Endometrial microvascular endothelial cells (primary cell): Measurements from ENCODE around the gene MYO3A. TPM values are rescaled to one million over a fixed set of nuclear protein-coding genes. Genes with fewer than 3 reads are reported as not detected.
"Not testable (repeated sequence)": the region's sequence is repeated elsewhere in the genome, so short reads cannot be mapped to it uniquely, and the experiment has no call there.

Experiments
- in situ Hi-C: cut with HindIII; loops from 2 replicates; pipeline ENCODE4 v1.10.0; 2017; ENCODE audit warnings: low sequenced_read_pairs, low pct_unique_long_range_greater_than_20kb; ENCODE audit errors: inconsistent ontology term
- total RNA-seq: library from RNA; depleted of rRNA; stranded (reverse); fragments of >200 nt; gene quantifications from one replicate; pipeline ENCODE4 v1.2.3, GENCODE V29; 2015; ENCODE audit errors: inconsistent ontology term

Gene MYO3A
- total RNA-seq, 1 donor from 2014 or later = not detected

DNA sequence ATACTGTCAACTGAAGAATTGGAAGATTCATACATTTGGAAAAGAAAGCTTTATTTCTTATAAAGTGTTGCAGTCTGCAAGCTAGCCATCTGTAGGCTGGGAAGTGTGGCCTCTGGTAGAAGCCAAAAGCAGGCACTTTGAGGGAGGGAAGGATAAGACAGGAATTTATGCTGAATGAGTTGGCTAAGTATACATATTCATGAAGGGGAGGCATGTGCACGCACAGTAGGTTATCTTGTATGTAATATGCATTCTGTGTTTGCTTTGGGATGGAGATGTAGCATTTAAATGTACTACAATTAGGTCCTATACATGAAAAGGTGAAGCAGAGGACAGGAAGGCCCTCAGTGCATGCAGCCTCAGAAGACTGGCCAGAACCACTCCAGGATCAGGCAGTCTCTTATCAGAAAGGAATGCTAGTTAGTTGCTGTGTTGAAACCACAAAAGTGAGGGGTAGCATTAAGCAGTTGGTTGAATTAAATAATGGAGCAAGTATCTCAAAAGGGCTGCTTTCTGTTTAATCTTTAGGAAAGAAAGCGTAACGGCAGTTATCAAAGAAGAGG lies 40.9 kb downstream of the MYO3A start:
- in situ Hi-C loops = no loop called here

GRCh38 chr10:25978771-25979170 lies 44.7 kb downstream of the MYO3A start:
- in situ Hi-C loops = no loop called here

DNA sequence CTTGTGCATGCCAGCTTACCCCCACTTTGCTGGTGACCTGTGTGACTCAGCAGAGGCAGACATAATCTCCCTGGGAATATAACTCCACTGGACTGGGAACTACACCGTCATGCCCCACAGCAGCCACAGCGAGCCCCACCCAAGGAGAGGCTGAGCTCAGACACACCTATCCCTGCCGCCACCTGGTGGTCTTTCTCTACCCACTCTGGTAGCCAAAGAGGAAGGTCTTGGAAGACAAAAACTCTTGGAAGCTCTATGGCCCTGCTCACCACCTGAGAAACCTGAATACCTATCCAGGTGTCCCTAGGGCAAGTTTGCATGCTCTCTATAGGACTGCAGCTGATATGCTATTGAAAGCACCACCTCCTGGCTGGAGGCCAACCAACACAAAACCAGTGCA lies 48.1 kb downstream of the MYO3A start:
- in situ Hi-C loops = no loop called here

GRCh38 chr10:25988583-25988982 lies 54.6 kb downstream of the MYO3A start:
- in situ Hi-C loops = no loop called here

GRCh38 chr10:25989951-25990350 lies 55.9 kb downstream of the MYO3A start:
- in situ Hi-C loops = no loop called here

DNA sequence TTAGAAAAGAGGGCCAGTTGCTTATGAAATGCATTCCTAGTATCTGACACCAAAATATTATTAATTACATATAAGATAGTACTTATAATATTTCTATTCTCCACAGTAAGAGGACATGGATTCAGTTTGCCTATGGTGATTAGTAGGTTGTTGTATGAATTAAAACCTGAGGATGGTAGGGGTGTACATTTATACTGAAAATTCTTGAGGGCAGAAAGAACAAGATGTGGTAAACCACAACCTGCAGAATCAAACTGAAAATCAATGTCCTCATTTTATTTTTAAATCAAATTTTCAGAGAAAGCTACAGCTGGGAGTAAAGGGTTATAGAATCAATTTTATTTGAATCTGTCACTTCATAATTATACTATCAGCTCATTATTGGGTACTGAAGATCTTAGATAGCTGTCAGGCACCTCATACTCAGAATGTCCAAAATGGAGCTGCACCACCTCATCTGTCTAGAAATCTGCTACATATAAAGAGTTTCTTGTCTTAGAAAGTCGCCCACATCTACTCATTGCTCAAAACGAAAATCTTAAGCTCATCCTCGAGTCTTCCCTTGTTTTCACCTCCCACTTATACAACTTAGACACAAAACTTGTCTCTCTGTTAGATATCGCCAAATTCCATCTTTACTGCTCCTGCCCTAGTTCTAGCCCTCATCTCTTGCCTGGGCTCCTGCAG lies 65.4 kb downstream of the MYO3A start:
- in situ Hi-C loops = no loop called here

DNA sequence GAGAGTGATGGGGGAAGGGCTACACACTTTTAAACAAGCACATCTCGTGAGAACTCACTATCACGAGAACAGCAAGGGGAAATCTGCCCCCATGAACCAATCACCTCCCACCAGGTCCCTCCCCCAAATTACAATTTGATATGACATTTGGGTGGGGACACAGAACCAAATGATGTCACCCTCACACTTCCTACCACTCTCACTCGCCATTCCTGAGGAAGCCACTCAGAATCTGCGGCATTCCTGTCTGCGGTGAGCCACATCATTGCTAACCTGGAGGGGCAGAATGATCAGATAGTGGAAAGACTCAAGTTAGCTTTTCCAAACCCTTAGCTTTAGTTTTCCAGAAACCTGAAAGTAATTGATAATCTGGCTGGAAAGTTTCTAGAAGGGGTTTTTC lies 66.9 kb downstream of the MYO3A start:
- in situ Hi-C loops = no loop called here

GRCh38 chr10:26002466-26002865 lies 68.4 kb downstream of the MYO3A start:
- in situ Hi-C loops = not testable (repeated sequence)

DNA sequence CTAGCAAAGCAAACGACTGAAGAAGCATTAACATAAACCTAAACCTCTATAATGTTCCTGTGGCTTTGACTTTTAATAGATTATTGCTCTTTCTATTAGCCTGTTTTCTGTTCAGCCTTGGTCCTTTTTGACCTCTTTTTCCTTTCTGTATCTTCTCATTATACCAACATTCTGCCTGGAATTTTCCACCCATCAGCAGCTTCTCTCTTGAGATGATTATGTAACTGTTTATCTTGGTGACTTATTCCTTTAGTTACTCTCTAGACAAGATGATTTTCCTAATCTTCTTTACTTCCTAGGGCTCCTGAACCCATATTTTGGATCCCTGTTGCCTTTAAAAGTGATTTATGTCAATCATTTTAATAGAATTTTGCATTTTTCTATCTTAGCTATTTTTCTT lies 81.1 kb downstream of the MYO3A start:
- in situ Hi-C loops = no loop called here

GRCh38 chr10:26022831-26023230 lies 88.8 kb downstream of the MYO3A start:
- in situ Hi-C loops = no loop called here

DNA sequence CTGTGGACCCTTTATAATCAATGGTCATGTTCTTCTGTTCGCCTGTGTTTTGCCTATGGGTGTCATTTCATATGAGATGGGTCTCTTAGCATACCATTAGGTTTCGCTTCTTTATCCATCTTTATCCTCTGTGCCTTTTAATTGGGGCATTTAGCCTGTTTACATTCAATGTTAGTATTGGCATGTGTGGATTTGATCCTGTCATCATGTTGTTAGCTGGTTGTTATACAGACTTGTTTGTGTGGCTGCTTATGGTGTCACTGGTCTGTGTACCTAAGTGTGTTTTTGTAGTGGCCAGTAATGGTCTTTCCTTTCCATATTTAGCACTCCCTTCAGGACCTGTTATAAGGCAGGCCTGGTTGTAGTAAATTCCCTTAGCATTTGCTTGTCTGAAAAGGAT lies 90.3 kb downstream of the MYO3A start:
- in situ Hi-C loops = no loop called here

DNA sequence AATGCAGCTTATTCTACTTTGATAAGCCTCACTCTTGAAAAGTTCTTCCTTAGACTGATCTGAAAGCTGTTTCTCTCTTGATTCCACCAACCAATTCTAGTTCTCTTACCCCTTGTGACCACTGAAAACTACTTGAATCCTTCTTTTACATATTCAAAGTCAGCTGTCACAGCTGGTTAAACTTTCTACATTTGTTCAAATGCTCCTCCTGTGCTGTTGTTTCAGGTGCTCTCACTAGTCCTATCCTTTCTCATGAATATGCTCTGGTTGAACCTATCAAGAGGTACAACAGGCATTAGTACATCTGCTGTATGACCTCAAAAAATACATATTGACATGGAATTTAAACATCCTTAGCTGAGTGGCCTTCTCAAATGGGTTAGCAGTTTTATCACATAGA lies 91.5 kb downstream of the MYO3A start:
- in situ Hi-C loops = no loop called here

DNA sequence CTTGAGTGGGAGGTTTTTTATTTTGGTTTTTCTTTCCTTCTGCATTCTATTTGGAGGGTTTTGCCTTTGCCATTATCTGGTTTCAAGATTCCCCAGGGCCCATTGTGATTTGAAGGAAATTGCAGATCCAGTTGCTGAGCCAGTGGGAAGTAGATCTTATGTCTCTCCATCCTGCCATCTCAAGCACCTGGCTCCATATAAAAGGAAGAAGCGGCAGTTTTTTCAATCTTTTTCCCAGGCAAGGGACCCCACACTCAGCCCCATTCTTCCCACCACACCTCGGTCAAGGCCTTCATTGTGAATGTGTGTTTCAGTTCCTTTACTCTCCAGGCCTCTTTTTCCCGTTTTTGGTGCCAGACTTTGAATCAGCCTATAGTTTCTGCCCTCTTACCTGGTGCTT lies 95.8 kb downstream of the MYO3A start:
- in situ Hi-C loops = no loop called here

DNA sequence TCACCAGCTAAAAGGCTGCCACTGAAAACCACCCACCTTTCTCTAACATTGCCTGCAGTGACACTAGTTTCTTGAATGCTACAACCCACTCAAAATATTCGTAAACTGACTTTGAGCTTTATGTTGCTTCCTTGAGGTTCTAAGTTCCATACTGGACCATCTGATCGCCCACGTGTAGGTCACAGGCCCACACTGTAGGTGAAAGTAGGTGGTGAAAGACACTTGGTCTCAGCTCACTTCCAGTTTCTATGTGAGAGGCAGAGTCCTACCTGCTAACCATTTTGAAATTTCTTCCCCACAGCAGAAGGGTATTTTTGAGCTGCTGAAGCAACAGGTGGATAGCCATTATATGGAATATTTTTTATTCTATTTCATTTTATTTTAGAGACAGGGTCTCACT lies 97.3 kb downstream of the MYO3A start:
- in situ Hi-C loops = no loop called here

DNA sequence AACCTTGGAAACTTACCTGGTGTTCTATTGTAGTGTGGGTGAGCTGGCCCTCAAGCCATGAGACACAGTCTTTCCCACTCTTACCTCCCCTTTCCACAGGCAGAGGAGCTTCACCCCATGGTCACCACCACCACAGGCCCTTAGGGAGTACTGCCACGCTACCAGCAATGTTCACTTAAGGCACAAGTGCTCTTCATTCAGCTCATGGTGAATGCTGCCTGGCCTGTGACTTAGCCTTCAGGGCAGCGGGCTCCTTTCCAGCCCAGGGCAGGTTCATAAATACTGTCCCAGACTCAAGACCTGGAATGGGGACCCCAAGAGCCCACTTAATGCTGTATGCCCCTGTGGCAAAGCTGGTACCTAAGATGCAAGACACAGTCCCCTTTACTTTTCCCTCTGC lies 109.4 kb downstream of the MYO3A start:
- in situ Hi-C loops = no loop called here

DNA sequence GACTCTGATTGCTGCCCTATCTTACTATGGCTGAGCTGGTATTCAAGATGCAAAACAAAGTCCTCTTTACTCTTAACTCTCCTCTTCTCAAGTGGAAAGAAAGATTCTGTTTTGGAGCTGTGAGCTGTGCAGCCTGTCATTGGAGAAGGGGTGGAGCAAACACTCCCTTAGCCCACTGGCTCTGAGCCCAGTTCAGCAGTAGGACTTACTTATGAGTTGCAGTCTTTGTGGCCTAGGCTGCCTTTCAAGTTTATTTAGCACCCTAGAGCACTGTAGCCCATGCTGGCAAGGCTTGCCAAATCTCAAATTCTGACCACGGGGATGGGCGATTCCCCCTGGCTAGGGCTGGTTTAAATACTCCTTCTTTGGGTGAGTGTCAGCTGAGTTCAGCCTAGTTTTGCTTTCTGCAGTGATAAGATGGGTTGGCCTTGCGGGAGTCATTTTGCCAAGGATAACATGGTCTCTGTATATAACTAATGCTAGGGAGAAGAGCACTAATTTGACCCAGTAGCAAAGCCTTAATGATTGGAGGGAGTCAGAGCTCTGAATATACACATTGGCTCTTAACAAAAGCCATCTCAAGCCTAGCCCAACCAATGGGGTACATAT lies 110.2 kb downstream of the MYO3A start:
- in situ Hi-C loops = no loop called here

- in situ Hi-C loops = no loop called here
These were observed 112.2 kb downstream of the MYO3A start for GRCh38 chr10:26046073-26046700.

- in situ Hi-C loops = no loop called here
These were observed 114.7 kb downstream of the MYO3A start for GRCh38 chr10:26048756-26049155.

GRCh38 chr10:26052326-26052725 lies 118.3 kb downstream of the MYO3A start:
- in situ Hi-C loops = no loop called here

GRCh38 chr10:26057466-26057865 lies 123.4 kb downstream of the MYO3A start:
- in situ Hi-C loops = no loop called here
